PC-9 (cell line): ENCODE measurements around the gene RAX. TPM values are rescaled to one million over a fixed set of nuclear protein-coding genes. Genes with fewer than 3 reads are reported as not detected.

Source experiments
- BruUV-seq: library from RNA; stranded (reverse); fragments of 400-500 nt; replicated peaks from 2 replicates; lab custom pipeline; 2021; lab: Mats Ljungman, UMichigan
- CTCF ChIA-PET: fragments of 300-600 bp; sonication (Branson Sonifier 250); formaldehyde crosslinking; loops from one replicate; lab custom pipeline; 2022; ENCODE audit warnings: antibody characterized with exemption; lab: Charles Lee
- POLR2A ChIA-PET: fragments of 300-600 bp; sonication (Branson Sonifier 250); formaldehyde crosslinking; loops from one replicate; lab custom pipeline; 2022; ENCODE audit warnings: antibody characterized with exemption; ENCODE audit not compliant: unreplicated experiment; lab: Charles Lee
- DNase-seq, 2 experiments: peaks; one replicate each; pipeline versions ENCODE4 v3.0.0 to v3.0.0-alpha.2; 2015 to 2022; ENCODE audit warnings: mixed read lengths in 1 of 2
- H2AFZ ChIP-seq: fragments of 200-600 bp; sonication (generic); 2 replicates; pipeline ENCODE4 v1.8.1; 2017; ENCODE audit warnings: antibody characterized with exemption
- H3F3A ChIP-seq: fragments of 200-600 bp; sonication (generic); 2 replicates; pipeline ENCODE4 v1.8.1; 2017; ENCODE audit warnings: antibody characterized with exemption, mild to moderate bottlenecking, low read depth; ENCODE audit not compliant: insufficient read depth
- H3K27ac ChIP-seq: fragments of 200-600 bp; sonication (generic); 2 replicates; pipeline ENCODE4 v1.6.1; 2016; ENCODE audit warnings: mixed run types
- H3K27me3 ChIP-seq: fragments of 200-600 bp; sonication (generic); 2 replicates; pipeline ENCODE4 v1.6.1; 2016; ENCODE audit warnings: low read depth, mixed run types; ENCODE audit not compliant: insufficient read depth
- H3K36me3 ChIP-seq: fragments of 200-600 bp; sonication (generic); 2 replicates; pipeline ENCODE4 v1.6.1; 2016; ENCODE audit warnings: low read depth, mixed run types
- H3K4me1 ChIP-seq: fragments of 200-600 bp; sonication (generic); replicated peaks from 2 replicates; pipeline ENCODE4 v1.6.1; 2016; ENCODE audit warnings: mixed run types; ENCODE audit not compliant: insufficient read depth
- H3K4me2 ChIP-seq: fragments of 200-600 bp; sonication (generic); 2 replicates; pipeline ENCODE4 v1.6.1; 2017; ENCODE audit warnings: mixed run types
- H3K4me3 ChIP-seq: fragments of 200-600 bp; sonication (generic); 2 replicates; pipeline ENCODE4 v1.6.1; 2016; ENCODE audit warnings: mixed run types
- H3K79me2 ChIP-seq: fragments of 200-600 bp; sonication (generic); 2 replicates; pipeline ENCODE4 v1.6.1; 2017; ENCODE audit warnings: low read depth, mixed run types
- H3K9me2 ChIP-seq: fragments of 200-600 bp; sonication (generic); 2 replicates; pipeline ENCODE4 v1.8.1; 2017; ENCODE audit warnings: mild to moderate bottlenecking; ENCODE audit not compliant: insufficient read depth
- H3K9me3 ChIP-seq: fragments of 200-600 bp; sonication (generic); 2 replicates; pipeline ENCODE4 v1.8.1; 2016; ENCODE audit warnings: low read depth; ENCODE audit not compliant: insufficient read depth
- H4K20me1 ChIP-seq: fragments of 200-600 bp; sonication (generic); 2 replicates; pipeline ENCODE4 v1.8.1; 2017; ENCODE audit not compliant: insufficient read depth
- EZH2 ChIP-seq: fragments of 200-600 bp; sonication (generic); IDR thresholded peaks from 2 replicates; pipeline ENCODE4 v1.8.0; 2017; ENCODE audit warnings: antibody characterized with exemption, low read depth
- intact Hi-C: fragments of 100-400 bp; cut with micrococcal nuclease; formaldehyde crosslinking; loops from one replicate; pipeline ENCODE4 v1.10.0; 2022; ENCODE audit not compliant: unreplicated experiment
- total RNA-seq: library from RNA; stranded (reverse); gene quantifications from 2 replicates; pipeline ENCODE4 v1.2.3, GENCODE V29; 2021
- TF ChIP-seq, protein P1 (sequence below): fragments of 200-600 bp; sonication (generic); conservative IDR thresholded peaks from 2 replicates; pipeline ENCODE4 v1.6.1; 2017; ENCODE audit warnings: mixed run types, antibody characterized with exemption, mild to moderate bottlenecking, moderate library complexity

RAX gene
- total RNA-seq, 1 experiment from 2014 or later, result not detected

GRCh38 chr18:59301929-59302328, 28.7 kb upstream of the RAX start:
- Histone ChIP-seq H2AFZ (0 out of 2 replicates have a peak overlapping the region, but pooled peaks have one; percentile 14), H3K79me2 (no peaks in the 10 kb centered on the region), H3F3A (no peaks in the 10 kb centered on the region), H3K27me3 (no peaks in the 10 kb centered on the region), H3K4me3 (no peak overlapping the region), H4K20me1 (no peaks in the 10 kb centered on the region), H3K9me3 (no peaks in the 10 kb centered on the region), H3K4me2 (peak overlapping the region; percentile 23; the same call in 1 of the 2 replicates), H3K27ac (no peak overlapping the region), H3K9me2 (no peaks in the 10 kb centered on the region), H3K4me1 (peaks cover 34% of the 10 kb centered on the region), H3K36me3 (no peaks in the 10 kb centered on the region)
- intact Hi-C loops, result loop anchor here (5.0 kb wide), 1 partner anchor 80 kb away; no protein-coding TSS in a partner anchor
- DNase-seq, result no peak
- CTCF ChIA-PET, result interaction anchor here (0.5 kb wide), 1 partner anchor 1052 kb away, joined by 3 read pairs; no protein-coding TSS in a partner anchor
- BruUV-seq, result no TSS peak
- POLR2A ChIA-PET, result interaction anchor here (0.5 kb wide), 1 partner anchor 571 kb away, joined by 3 read pairs; no protein-coding TSS in a partner anchor
- no peak for TF ChIP-seq EZH2
- TF ChIP-seq, protein P1, sequence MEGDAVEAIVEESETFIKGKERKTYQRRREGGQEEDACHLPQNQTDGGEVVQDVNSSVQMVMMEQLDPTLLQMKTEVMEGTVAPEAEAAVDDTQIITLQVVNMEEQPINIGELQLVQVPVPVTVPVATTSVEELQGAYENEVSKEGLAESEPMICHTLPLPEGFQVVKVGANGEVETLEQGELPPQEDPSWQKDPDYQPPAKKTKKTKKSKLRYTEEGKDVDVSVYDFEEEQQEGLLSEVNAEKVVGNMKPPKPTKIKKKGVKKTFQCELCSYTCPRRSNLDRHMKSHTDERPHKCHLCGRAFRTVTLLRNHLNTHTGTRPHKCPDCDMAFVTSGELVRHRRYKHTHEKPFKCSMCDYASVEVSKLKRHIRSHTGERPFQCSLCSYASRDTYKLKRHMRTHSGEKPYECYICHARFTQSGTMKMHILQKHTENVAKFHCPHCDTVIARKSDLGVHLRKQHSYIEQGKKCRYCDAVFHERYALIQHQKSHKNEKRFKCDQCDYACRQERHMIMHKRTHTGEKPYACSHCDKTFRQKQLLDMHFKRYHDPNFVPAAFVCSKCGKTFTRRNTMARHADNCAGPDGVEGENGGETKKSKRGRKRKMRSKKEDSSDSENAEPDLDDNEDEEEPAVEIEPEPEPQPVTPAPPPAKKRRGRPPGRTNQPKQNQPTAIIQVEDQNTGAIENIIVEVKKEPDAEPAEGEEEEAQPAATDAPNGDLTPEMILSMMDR, result no peak

DNA sequence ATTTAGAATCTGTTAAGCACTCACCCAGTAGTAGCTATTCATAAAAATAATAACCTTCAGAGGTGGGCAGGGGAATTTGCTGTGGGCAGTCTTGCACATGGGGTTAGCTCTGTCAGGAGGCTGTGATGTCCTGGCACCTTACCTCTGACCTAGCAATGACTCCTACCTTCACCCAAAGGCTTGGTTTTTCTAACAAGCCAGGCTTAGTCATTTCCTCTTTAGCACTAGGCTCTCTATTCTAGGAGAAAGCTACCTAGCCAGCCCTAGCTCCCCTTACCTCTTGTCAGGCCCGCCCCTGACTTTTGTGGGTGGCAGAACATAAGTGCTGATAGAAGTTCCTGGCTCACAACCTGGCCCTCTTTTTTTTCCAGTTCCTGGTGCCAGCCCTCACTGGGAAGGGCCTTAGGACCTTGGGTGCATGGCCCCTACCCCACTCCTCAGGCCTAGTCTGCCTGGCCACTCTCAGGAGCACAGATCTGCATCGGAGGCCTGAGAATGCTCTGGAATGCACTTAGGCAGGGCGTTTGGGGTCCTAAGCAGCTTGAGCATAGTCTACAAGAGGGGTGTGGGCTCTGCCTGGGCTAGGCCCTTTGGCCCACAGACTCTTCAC, 27.5 kb upstream of the RAX start:
- intact Hi-C loops, result loop anchor here (5.0 kb wide), 1 partner anchor 82 kb away; no protein-coding TSS in a partner anchor

DNA sequence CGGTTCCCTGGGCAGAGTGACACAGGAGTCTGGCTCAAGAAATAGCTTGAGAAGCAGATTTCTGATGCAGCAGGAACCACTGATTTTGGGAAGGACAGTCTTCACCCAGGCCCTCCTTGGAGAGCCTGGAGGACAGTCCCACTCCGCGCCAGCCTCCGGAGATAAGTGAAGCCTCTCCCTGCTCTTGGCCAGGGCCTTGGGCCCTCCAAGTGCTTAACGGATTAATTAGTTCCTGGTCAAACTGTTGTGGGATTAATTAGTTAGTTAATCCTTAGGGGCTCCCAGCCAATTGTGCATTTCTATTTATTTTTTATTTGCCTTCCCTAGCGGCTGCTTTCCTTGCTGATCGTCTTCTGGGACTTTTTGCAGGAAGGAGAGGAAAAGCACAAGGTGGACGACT, 25.6 kb upstream of the RAX start:
- ChIA-PET POLR2A (no interaction called here), CTCF (no interaction called here)
- H3K4me3 ChIP-seq, result no peak overlapping the region

More for the DNA sequence above, 27.5 kb upstream of the RAX start:
- H3K4me2 ChIP-seq, result peak overlapping the region; percentile 61
- no peak overlapping the region for H3K4me3 ChIP-seq
- no peaks in the 10 kb centered on the region for H3K9me2 ChIP-seq
- H4K20me1 ChIP-seq, result no peaks in the 10 kb centered on the region
- peaks cover 34% of the 10 kb centered on the region for H3K4me1 ChIP-seq
- no peaks in the 10 kb centered on the region for H3F3A ChIP-seq
- H3K27ac ChIP-seq, result peak overlapping the region; percentile 75
- DNase-seq, result peak; percentile 6 to 87
- H2AFZ ChIP-seq, result peak overlapping the region; percentile 50; the same call in 1 of the 2 replicates
- no peaks in the 10 kb centered on the region for H3K27me3 ChIP-seq
- ChIA-PET CTCF (interaction anchor here (0.6 kb wide), 1 partner anchor 102 kb away, joined by 6 read pairs; no protein-coding TSS in a partner anchor), POLR2A (interaction anchor here (0.5 kb wide), 1 partner anchor 418 kb away, joined by 4 read pairs; no protein-coding TSS in a partner anchor)
- no peaks in the 10 kb centered on the region for H3K9me3 ChIP-seq
- no TSS peak for BruUV-seq
- no peaks in the 10 kb centered on the region for H3K36me3 ChIP-seq
- no peaks in the 10 kb centered on the region for H3K79me2 ChIP-seq
- TF ChIP-seq, protein P1, result no peak
- no peak for TF ChIP-seq EZH2

More for the DNA sequence above, 25.6 kb upstream of the RAX start:
- Histone ChIP-seq H4K20me1 (no peaks in the 10 kb centered on the region), H3K9me3 (no peaks in the 10 kb centered on the region), H3K27ac (no peak overlapping the region), H3K4me1 (peaks cover 34% of the 10 kb centered on the region), H3K36me3 (no peaks in the 10 kb centered on the region), H3K27me3 (no peaks in the 10 kb centered on the region), H3K79me2 (no peaks in the 10 kb centered on the region), H2AFZ (no peak overlapping the region), H3K4me2 (no peak overlapping the region), H3F3A (no peaks in the 10 kb centered on the region), H3K9me2 (no peaks in the 10 kb centered on the region)
- no peak for DNase-seq
- intact Hi-C loops, result no loop called here
- TF ChIP-seq, protein P1, result no peak
- TF ChIP-seq EZH2, result no peak
- BruUV-seq, result no TSS peak
